Measurements from ENCODE around the gene TXN2. TPM values are rescaled to one million over a fixed set of nuclear protein-coding genes. Genes with fewer than 3 reads are reported as not detected.
A peak's percentile ranks its signal among the peaks of the same experiment; 100 is the strongest.
"Not testable (repeated sequence)": the region's sequence is repeated elsewhere in the genome, so short reads cannot be mapped to it uniquely, and the experiment has no call there.

The TXN2 gene
- total RNA-seq, 2 donors from 2014 or later = 26.7 to 31.4 TPM

DNA sequence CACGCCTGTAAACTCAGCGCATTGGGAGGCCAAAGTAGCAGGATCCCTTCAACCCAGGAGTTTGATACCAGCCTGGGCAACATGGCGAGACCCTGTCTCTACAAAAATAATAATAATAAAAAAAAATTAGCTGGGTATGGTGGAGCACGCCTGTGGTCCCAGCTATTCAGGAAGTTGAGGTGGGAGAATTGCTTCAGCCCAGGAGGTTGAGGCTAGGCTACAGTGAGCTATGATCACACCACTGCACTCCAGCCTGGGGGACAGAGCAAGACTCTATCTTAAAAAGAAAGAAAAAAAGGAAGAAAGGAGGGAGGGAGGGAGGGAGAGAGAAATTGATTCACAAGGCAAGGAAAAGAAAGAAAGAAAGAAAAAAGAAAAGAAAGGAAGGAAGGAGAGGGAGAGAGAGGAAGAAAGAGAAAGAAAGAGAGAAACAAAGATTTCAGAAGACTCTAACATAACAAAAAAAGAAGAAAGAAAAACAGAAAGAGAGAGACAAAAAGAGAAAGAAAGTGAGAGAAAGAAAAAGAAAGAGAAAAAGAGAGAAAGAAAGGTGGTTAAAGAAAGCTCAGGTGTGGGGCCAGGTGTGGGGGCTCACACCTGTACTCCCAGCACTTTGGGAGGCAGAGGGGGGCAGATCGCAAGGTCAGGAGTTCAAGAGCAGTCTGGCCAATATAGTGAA is 56.4 kb downstream of the TXN2 start:
- no peak overlapping the region for H3K4me3 ChIP-seq
- no peaks in the 10 kb centered on the region for H3K27me3 ChIP-seq (replicated peaks; ENCODE audit: insufficient read depth)
- peaks cover 0 to 5% of the 10 kb centered on the region in 2 donors for H3K4me1 ChIP-seq (ENCODE audit: control insufficient read depth in 1 of 2, low read depth in 2 of 2)
- no peak for ATAC-seq (ENCODE audit: insufficient number of reproducible peaks, low FRiP score, low read depth)
- no peaks in the 10 kb centered on the region for H3K9me3 ChIP-seq
- H3K36me3 ChIP-seq = no peaks in the 10 kb centered on the region
- no peak for DNase-seq (ENCODE audit: low spot score)
- no peak overlapping the region for H3K27ac ChIP-seq
- TF ChIP-seq, protein P1, sequence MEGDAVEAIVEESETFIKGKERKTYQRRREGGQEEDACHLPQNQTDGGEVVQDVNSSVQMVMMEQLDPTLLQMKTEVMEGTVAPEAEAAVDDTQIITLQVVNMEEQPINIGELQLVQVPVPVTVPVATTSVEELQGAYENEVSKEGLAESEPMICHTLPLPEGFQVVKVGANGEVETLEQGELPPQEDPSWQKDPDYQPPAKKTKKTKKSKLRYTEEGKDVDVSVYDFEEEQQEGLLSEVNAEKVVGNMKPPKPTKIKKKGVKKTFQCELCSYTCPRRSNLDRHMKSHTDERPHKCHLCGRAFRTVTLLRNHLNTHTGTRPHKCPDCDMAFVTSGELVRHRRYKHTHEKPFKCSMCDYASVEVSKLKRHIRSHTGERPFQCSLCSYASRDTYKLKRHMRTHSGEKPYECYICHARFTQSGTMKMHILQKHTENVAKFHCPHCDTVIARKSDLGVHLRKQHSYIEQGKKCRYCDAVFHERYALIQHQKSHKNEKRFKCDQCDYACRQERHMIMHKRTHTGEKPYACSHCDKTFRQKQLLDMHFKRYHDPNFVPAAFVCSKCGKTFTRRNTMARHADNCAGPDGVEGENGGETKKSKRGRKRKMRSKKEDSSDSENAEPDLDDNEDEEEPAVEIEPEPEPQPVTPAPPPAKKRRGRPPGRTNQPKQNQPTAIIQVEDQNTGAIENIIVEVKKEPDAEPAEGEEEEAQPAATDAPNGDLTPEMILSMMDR (IDR thresholded peaks at IDR 0.05) = no peak

DNA sequence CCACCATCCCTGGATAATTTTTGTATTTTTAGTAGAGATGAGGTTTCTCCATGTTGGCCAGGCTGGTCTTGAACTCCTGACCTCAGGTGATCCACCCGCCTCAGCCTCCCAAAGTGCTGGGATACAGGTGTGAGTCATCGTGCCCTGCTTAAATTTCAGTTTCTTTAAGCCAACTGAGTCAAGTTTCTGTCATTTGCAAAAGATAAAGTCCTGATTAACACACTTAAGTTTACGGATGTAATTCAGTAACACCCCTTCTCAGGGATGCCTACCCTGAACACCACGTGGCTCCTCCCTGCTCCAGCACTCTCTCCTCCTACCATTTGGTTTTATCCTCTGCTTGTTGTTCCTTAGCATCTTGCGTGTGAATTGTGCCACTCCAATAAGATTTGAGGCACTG is 57.0 kb downstream of the TXN2 start:
- not testable (repeated sequence) for H3K27me3 ChIP-seq (replicated peaks; ENCODE audit: insufficient read depth); H3K27ac ChIP-seq; H3K4me3 ChIP-seq; DNase-seq (ENCODE audit: low spot score); H3K9me3 ChIP-seq; ATAC-seq (ENCODE audit: insufficient number of reproducible peaks, low FRiP score, low read depth); H3K36me3 ChIP-seq; H3K4me1 ChIP-seq (ENCODE audit: control insufficient read depth in 1 of 2, low read depth in 2 of 2)

DNA sequence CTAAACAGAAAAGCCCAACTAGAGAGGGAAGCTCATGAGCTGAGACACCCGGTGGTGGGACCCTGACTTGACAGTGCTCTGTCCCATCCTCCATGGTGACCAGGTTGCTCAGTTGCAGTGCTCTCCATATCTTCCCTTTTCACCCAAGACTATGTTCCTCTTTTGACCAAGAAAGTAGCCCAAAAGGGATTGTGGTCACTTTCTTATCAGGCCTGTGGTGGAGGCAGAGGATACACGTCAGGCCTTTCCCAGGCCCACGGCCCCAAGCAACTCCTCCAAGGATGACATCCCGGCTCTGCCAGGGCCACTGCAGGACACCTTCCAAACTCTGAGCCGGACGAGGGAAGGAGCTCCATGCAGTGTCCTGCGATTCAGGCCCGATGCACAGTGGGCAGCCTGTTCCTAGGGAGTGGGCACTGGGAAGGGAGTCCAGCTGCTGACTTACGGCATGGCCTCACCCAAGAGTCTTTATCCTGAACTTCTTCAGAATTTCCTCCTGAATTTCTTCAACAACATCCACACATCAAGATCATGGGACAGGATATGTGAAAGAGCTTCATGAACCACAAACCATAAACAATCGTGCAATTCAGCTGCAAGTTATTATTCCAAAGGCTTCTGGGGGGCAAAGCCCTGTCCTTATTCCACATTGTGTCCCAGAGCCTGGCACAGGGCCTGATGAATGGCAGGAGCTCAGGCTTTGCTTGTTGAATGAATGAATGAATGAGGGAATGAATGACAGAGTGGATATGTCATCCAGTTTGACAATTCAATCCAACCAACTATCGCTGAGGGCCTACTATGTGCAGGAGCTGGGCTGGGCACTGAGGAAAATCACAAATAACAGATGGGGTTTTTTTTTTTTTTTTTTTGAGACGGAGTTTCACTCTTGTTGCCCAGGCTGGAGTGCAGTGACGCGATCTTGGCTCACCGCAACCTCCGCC is 57.7 kb downstream of the TXN2 start:
- Histone ChIP-seq H3K4me3 (no peak overlapping the region), H3K4me1 (ENCODE audit: control insufficient read depth in 1 of 2, low read depth in 2 of 2) (peaks cover 5 to 7% of the 10 kb centered on the region in 2 donors), H3K9me3 (no peaks in the 10 kb centered on the region), H3K36me3 (no peaks in the 10 kb centered on the region), H3K27me3 (replicated peaks; ENCODE audit: insufficient read depth) (no peaks in the 10 kb centered on the region), H3K27ac (no peak overlapping the region)
- TF ChIP-seq, protein P1 (IDR thresholded peaks at IDR 0.05) = no peak
- ATAC-seq (ENCODE audit: insufficient number of reproducible peaks, low FRiP score, low read depth) (no peak), DNase-seq (ENCODE audit: low spot score) (no peak)

DNA sequence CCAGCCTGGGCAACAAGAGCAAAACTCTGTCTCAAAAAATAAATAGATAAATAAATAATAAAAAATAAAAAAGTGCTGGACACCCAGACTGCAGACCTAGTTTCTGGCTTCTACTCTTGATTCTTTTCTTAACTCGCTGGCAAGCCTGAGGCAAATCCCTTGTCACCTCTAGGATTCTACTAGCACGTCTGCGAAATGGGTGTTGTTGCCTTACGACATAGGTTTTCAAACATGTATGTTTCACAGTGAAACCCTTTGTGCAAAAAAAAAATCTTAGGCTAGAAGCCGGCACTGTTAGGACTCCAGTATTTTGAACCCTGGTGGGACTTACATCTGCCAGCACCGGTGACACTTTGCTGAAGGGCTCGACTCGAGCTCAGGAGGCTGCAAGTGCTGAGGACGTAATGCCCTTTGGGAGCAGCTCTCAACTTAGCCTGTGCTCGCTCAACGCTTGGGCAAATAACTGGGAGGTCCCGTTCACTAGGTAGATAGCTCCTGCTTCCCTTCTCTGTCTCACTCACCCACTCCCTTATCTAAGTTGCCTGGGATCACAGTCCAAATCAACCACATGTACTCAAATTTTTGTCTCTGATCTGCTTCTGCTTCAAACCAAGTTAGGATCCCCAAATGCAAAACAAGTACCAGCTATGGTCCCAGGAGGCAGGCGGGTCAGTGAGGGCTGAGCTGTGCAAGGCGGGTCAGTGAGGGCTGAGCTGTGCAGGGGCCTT is 59.0 kb downstream of the TXN2 start:
- TF ChIP-seq, protein P1 (IDR thresholded peaks at IDR 0.05) = no peak
- Histone ChIP-seq H3K27ac (no peak overlapping the region), H3K9me3 (no peaks in the 10 kb centered on the region), H3K36me3 (no peaks in the 10 kb centered on the region), H3K4me3 (no peak overlapping the region), H3K4me1 (ENCODE audit: control insufficient read depth in 1 of 2, low read depth in 2 of 2) (peaks cover 5 to 7% of the 10 kb centered on the region in 2 donors), H3K27me3 (replicated peaks; ENCODE audit: insufficient read depth) (no peaks in the 10 kb centered on the region)
- DNase-seq (ENCODE audit: low spot score) (no peak), ATAC-seq (ENCODE audit: insufficient number of reproducible peaks, low FRiP score, low read depth) (no peak)

DNA sequence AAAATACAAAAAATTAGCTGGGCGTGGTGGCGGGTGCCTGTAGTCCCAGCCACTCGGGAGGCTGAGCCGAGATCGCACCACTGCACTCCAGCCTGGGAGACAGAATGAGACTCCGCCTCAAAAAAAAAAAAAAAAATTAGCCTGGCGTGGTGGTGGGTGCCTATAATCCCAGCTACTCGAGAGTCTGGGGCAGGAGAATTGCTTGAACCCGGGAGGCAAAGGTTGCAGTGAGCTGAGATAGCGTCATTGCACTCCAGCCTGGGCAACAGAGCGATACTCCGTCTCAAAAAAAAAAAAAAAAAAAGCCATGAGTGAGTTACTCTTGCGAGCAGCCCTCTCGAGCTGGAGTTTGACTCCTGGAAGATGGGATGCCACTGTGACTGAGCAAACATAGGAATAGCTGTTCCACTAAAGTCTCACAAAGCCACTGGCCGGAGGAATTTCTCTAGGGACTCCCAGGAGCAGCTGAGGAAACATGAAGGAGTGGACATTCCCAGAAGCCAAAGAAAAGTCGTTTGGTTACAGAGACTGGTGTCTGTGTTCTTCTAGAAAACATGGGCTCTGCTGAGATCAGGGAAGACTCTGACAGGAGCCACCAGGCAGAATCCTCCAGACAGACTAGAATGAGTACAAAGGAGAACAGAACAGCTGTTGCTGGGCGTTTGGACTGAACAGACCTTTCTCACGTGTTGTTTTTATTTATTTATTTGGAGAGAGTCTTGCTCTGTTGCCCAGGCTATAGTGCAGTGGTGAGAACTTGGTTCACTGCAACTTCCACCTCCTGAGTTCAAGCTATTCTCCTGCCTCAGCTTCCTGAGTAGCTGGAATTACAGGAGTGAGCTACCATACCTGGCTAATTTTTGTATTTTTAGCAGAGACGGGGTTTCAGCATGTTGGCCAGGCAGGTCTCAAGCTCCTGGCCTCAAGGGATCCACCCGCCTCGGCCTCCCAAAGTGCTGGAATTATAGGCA is 61.2 kb downstream of the TXN2 start:
- no peaks in the 10 kb centered on the region for H3K27me3 ChIP-seq (replicated peaks; ENCODE audit: insufficient read depth)
- DNase-seq (ENCODE audit: low spot score) = no peak
- no peaks in the 10 kb centered on the region for H3K36me3 ChIP-seq
- ATAC-seq (ENCODE audit: insufficient number of reproducible peaks, low FRiP score, low read depth) = no peak
- H3K4me3 ChIP-seq = no peak overlapping the region
- no peaks in the 10 kb centered on the region for H3K9me3 ChIP-seq
- TF ChIP-seq, protein P1 (IDR thresholded peaks at IDR 0.05) = no peak
- H3K27ac ChIP-seq = peak overlapping the region in 1 of 2 donors; percentile 6
- H3K4me1 ChIP-seq (ENCODE audit: control insufficient read depth in 1 of 2, low read depth in 2 of 2) = peaks cover 0 to 7% of the 10 kb centered on the region in 2 donors
